HepG2 (cell line): ENCODE results near the gene ST6GALNAC2. TPM values are rescaled to one million over a fixed set of nuclear protein-coding genes. Genes with fewer than 3 reads are reported as not detected.
A peak's percentile ranks its signal among the peaks of the same experiment; 100 is the strongest.

Experiments used
- CEBPG ChIP-seq: IDR thresholded peaks from 2 replicates; pipeline ENCODE4 v1.6.1; 2016
- EEA1 ChIP-seq: sonication (generic); formaldehyde crosslinking; IDR thresholded peaks from 2 replicates; pipeline ENCODE4 v1.5.1; 2020; ENCODE audit warnings: mild to moderate bottlenecking, missing genetic modification reagents, borderline replicate concordance
- FOSL2 ChIP-seq: sonication (generic); formaldehyde crosslinking; IDR thresholded peaks from 2 replicates; pipeline ENCODE4 v1.4.0; 2020; ENCODE audit warnings: missing genetic modification reagents
- FOXM1 ChIP-seq: sonication (generic); formaldehyde crosslinking; IDR thresholded peaks from 2 replicates; pipeline ENCODE4 v1.5.0; 2020; ENCODE audit warnings: missing genetic modification reagents
- GZF1 ChIP-seq: sonication (generic); formaldehyde crosslinking; IDR thresholded peaks from 2 replicates; pipeline ENCODE4 v1.5.1; 2020; ENCODE audit warnings: mild to moderate bottlenecking, missing genetic modification reagents
- HIVEP1 ChIP-seq: sonication (generic); formaldehyde crosslinking; IDR thresholded peaks from 2 replicates; pipeline ENCODE4 v1.4.0; 2020; ENCODE audit warnings: mild to moderate bottlenecking, missing genetic modification reagents
- HNF1B ChIP-seq: sonication (generic); formaldehyde crosslinking; IDR thresholded peaks from 2 replicates; pipeline ENCODE4 v1.5.1; 2020; ENCODE audit warnings: mild to moderate bottlenecking, moderate library complexity, missing genetic modification reagents
- HNRNPLL ChIP-seq: fragments of 200-400 bp; formaldehyde crosslinking; IDR thresholded peaks from 2 replicates; pipeline ENCODE4 v1.6.1; 2017; ENCODE audit warnings: mild to moderate bottlenecking, low read depth, low read length; ENCODE audit not compliant: poor library complexity, severe bottlenecking
- MEIS2 ChIP-seq: sonication (generic); formaldehyde crosslinking; IDR thresholded peaks from 2 replicates; pipeline ENCODE4 v1.9.0; 2021; ENCODE audit warnings: mild to moderate bottlenecking, missing genetic modification reagents
- MNT ChIP-seq: fragments of 450-650 bp; IDR thresholded peaks from 2 replicates; pipeline ENCODE4 v1.6.1; 2016
- NCOA2 ChIP-seq: sonication (generic); formaldehyde crosslinking; IDR thresholded peaks from 2 replicates; pipeline ENCODE4 v1.8.0; 2022; ENCODE audit warnings: inconsistent platforms
- RELA ChIP-seq: sonication (generic); formaldehyde crosslinking; IDR thresholded peaks from 2 replicates; pipeline ENCODE4 v1.4.0; 2020; ENCODE audit warnings: missing genetic modification reagents
- SIX4 ChIP-seq: sonication (generic); formaldehyde crosslinking; IDR thresholded peaks from 2 replicates; pipeline ENCODE4 v1.4.0; 2020; ENCODE audit warnings: missing genetic modification reagents
- TFAP4 ChIP-seq: sonication (generic); IDR thresholded peaks from 2 replicates; pipeline ENCODE4 v1.6.1; 2016; ENCODE audit warnings: low read depth, borderline replicate concordance
- THAP8 ChIP-seq: sonication (generic); formaldehyde crosslinking; IDR thresholded peaks from 2 replicates; pipeline ENCODE4 v1.5.1; 2020; ENCODE audit warnings: missing genetic modification reagents, mild to moderate bottlenecking, borderline replicate concordance
- ZBTB1 ChIP-seq: sonication (generic); formaldehyde crosslinking; IDR thresholded peaks from 2 replicates; pipeline ENCODE4 v1.4.0; 2020; ENCODE audit warnings: missing genetic modification reagents, borderline replicate concordance
- ZNF160 ChIP-seq: sonication (generic); formaldehyde crosslinking; IDR thresholded peaks from 2 replicates; pipeline ENCODE4 v1.8.0; 2022; ENCODE audit warnings: mild to moderate bottlenecking, inconsistent platforms, missing genetic modification reagents
- ZNF333 ChIP-seq: sonication (generic); formaldehyde crosslinking; IDR thresholded peaks from 2 replicates; pipeline ENCODE4 v1.4.0; 2020; ENCODE audit warnings: mild to moderate bottlenecking, missing genetic modification reagents, borderline replicate concordance
- ZNF790 ChIP-seq: sonication (generic); formaldehyde crosslinking; IDR thresholded peaks from 2 replicates; pipeline ENCODE4 v1.8.0; 2022; ENCODE audit warnings: missing genetic modification reagents, mild to moderate bottlenecking, borderline replicate concordance
- ZXDC ChIP-seq: sonication (generic); formaldehyde crosslinking; IDR thresholded peaks from 2 replicates; pipeline ENCODE4 v1.5.0; 2020; ENCODE audit warnings: mild to moderate bottlenecking, missing genetic modification reagents
- polyA plus RNA-seq, 8 experiments: library from polyadenylated mRNA; depleted of rRNA in 3 of 8; stranded (reverse) in 7 of 8; unstranded in 1 of 8; fragments of >200 nt; fragmentation: Illumina TruSeq in 4 of 8; extraction: Trizol in 4 of 8; gene quantifications; 2 replicates each; pipeline versions ENCODE4 v1.2.1 to v1.2.3, GENCODE V29; 2011 to 2016; ENCODE audit warnings: low read depth in 4 of 8, missing spikeins in 1 of 8, mixed read lengths in 1 of 8; ENCODE audit not compliant: insufficient read depth in 1 of 8
- total RNA-seq, 5 experiments: library from RNA; depleted of rRNA; stranded (reverse); fragments of >200 nt; fragmentation: Illumina TruSeq; extraction: Trizol; gene quantifications; 2 replicates each; pipeline ENCODE4 v1.2.3, GENCODE V29; 2016; ENCODE audit warnings: low read depth in 1 of 5

Gene ST6GALNAC2
- total and polyA plus RNA-seq, 2 of the 13 experiments (the other 11 are each of a cell fraction or from before 2014, with no cell fraction given), result 0.12 to 0.49 TPM

- TF ChIP-seq ZXDC (CRISPR knock-in tag) (peak; percentile 88; the same call in 1 of the 2 replicates), ZNF160 (CRISPR knock-in tag) (no peak), EEA1 (CRISPR knock-in tag) (peak; percentile 16; the same call in 1 of the 2 replicates), HIVEP1 (CRISPR knock-in tag) (no peak), NCOA2 (no peak), ZBTB1 (no peak), THAP8 (CRISPR knock-in tag) (no peak), FOSL2 (CRISPR knock-in tag) (no peak; the same call in 1 of the 2 replicates), SIX4 (CRISPR knock-in tag) (no peak), GZF1 (CRISPR knock-in tag) (no peak), ZNF790 (CRISPR knock-in tag) (peak; percentile 33; the same call in 1 of the 2 replicates), MNT (no peak), MEIS2 (CRISPR knock-in tag) (peak; percentile 27; the same call in 1 of the 2 replicates), RELA (CRISPR knock-in tag) (no peak), FOXM1 (CRISPR knock-in tag) (no peak), ZNF333 (0 out of 2 replicates have a peak, but pooled peaks have one; percentile 13), CEBPG (no peak), TFAP4 (no peak; the same call in 1 of the 2 replicates), HNRNPLL (no peak), HNF1B (CRISPR knock-in tag) (no peak)
These were observed 27.6 kb upstream of the ST6GALNAC2 start (continued) for GRCh38 chr17:76612977-76613851.
